ENCODE data around the gene ELAVL1.

Gene ELAVL1

DNA sequence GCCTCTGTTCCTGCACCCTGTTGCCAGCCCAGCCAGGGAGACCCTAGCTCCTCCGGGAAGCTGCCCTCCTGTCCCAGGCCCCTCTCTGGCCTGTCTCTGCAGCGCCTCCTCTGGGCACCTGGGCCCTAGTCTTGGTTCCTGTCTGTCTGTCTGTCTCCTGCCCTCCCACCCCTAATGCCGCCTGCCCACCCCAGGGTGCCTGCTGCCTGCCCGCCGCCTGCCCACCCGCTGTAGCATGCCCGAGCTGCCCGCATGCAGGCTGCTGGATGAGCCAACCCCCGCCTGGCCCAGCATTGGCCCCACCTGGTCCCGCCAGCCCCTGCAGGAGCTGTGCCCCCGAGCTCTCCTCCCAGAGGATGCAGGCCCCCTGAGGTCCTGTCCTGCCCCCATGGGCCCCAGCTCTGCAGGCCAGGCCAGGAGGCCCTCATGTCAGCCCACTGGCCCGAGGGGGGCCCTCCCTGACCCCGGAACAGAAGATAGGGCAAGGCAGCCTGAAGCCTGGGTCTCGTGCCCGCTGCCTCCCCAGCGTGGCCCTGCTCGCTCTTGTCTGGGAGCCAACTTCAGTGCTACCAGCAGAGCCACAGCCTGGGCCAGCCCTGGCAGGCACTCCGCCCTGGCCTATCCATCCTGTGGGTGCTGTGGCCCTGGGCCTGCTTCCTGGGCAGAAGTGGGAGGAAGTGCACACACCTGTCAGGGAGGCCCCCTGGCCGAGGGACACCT is 96.5 kb downstream of the ELAVL1 start:
- DNase-seq: no peak
